IMR-90 (cell line): ENCODE data around the gene FBXO34. TPM values are rescaled to one million over a fixed set of nuclear protein-coding genes. Genes with fewer than 3 reads are reported as not detected.

Experiments
- ATAC-seq: fragments of 200-7000 bp; cut with Tn5 transposase; 2 replicates; pipeline ENCODE4 v1.9.1; 2020; ENCODE audit warnings: low read depth, mild to moderate bottlenecking, moderate library complexity
- BruUV-seq: library from RNA; stranded (reverse); fragments of 400-500 nt; replicated peaks from 2 replicates; lab custom pipeline; 2021; lab: Mats Ljungman, UMichigan
- CTCF ChIA-PET: fragments of 300-600 bp; formaldehyde crosslinking; extraction: SDS; loops from one replicate; lab custom pipeline; 2021; ENCODE audit warnings: antibody characterized with exemption; lab: Yijun Ruan, JAX
- POLR2A ChIA-PET: fragments of 300-600 bp; sonication (Branson Sonifier 250); formaldehyde crosslinking; loops from one replicate; lab custom pipeline; 2022; ENCODE audit warnings: antibody characterized with exemption; ENCODE audit not compliant: unreplicated experiment; lab: Charles Lee
- DNase-seq: peaks from one replicate; pipeline ENCODE4 v3.0.0; 2013
- H2AFZ ChIP-seq: replicated peaks from 2 replicates; pipeline ENCODE3; 2013; ENCODE audit warnings: low read length, mild to moderate bottlenecking; ENCODE audit not compliant: poor library complexity
- H2AK5ac ChIP-seq: 2 replicates; pipeline ENCODE4 v1.6.1; 2013; ENCODE audit warnings: low read depth, low read length, inconsistent platforms
- H2AK9ac ChIP-seq: replicated peaks from 2 replicates; pipeline ENCODE3; 2013; ENCODE audit warnings: mild to moderate bottlenecking, low read depth, low read length, moderate library complexity; ENCODE audit not compliant: poor library complexity
- H2BK120ac ChIP-seq: 2 replicates; pipeline ENCODE4 v1.6.1; 2013; ENCODE audit warnings: low read depth, low read length, inconsistent platforms
- H2BK15ac ChIP-seq: 3 replicates; pipeline ENCODE4 v1.6.1; 2013; ENCODE audit warnings: low read depth, low read length, inconsistent platforms
- H2BK20ac ChIP-seq: 2 replicates; pipeline ENCODE4 v1.6.1; 2013; ENCODE audit warnings: low read depth, mild to moderate bottlenecking, inconsistent platforms, low read length, moderate library complexity
- H2BK5ac ChIP-seq: 2 replicates; pipeline ENCODE4 v1.6.1; 2013; ENCODE audit warnings: mild to moderate bottlenecking, low read depth, low read length, inconsistent platforms; ENCODE audit not compliant: poor library complexity, severe bottlenecking
- H3K14ac ChIP-seq: replicated peaks from 2 replicates; pipeline ENCODE4 v1.6.1; 2013; ENCODE audit warnings: low read depth, low read length, inconsistent platforms
- H3K18ac ChIP-seq: 2 replicates; pipeline ENCODE4 v1.6.1; 2013; ENCODE audit warnings: low read depth, low read length, control low read depth
- H3K23ac ChIP-seq: 2 replicates; pipeline ENCODE4 v1.6.1; 2013; ENCODE audit warnings: low read depth, low read length, inconsistent platforms
- H3K27ac ChIP-seq: 2 replicates; pipeline ENCODE4 v1.5.1; 2013; ENCODE audit warnings: mild to moderate bottlenecking, control low read depth, low read length; ENCODE audit not compliant: insufficient read depth
- H3K27me3 ChIP-seq: 2 replicates; pipeline ENCODE4 v1.6.1; 2013; ENCODE audit warnings: low read length; ENCODE audit not compliant: control insufficient read depth, insufficient read depth
- H3K36me3 ChIP-seq: 2 replicates; pipeline ENCODE4 v1.6.1; 2013; ENCODE audit warnings: low read length, mixed read lengths; ENCODE audit not compliant: control insufficient read depth, insufficient read depth
- H3K4ac ChIP-seq: 2 replicates; pipeline ENCODE4 v1.6.1; 2013; ENCODE audit warnings: low read depth, low read length, inconsistent platforms
- H3K4me1 ChIP-seq: 2 replicates; pipeline ENCODE4 v1.6.1; 2013; ENCODE audit warnings: low read length, mixed read lengths; ENCODE audit not compliant: control insufficient read depth, insufficient read depth
- H3K4me2 ChIP-seq: 2 replicates; pipeline ENCODE4 v1.6.1; 2013; ENCODE audit warnings: low read depth, mild to moderate bottlenecking, control low read depth, low read length, moderate library complexity
- H3K4me3 ChIP-seq: 2 replicates; pipeline ENCODE4 v1.5.1; 2013; ENCODE audit warnings: low read depth, mild to moderate bottlenecking, control low read depth, low read length, moderate library complexity; ENCODE audit not compliant: insufficient read depth
- H3K56ac ChIP-seq: 2 replicates; pipeline ENCODE4 v1.6.1; 2013; ENCODE audit warnings: low read length, inconsistent platforms; ENCODE audit not compliant: insufficient read depth; ENCODE audit errors: extremely low read depth
- H3K79me1 ChIP-seq, 2 experiments: 2 replicates each; pipeline ENCODE4 v1.6.1; 2013; ENCODE audit warnings: low read length in 2 of 2, inconsistent platforms in 1 of 2, low read depth in 1 of 2
- H3K9ac ChIP-seq: 2 replicates; pipeline ENCODE4 v1.6.1; 2013; ENCODE audit warnings: low read depth, low read length, control low read depth
- H3K9me1 ChIP-seq: 2 replicates; pipeline ENCODE4 v1.6.1; 2013; ENCODE audit warnings: low read length, inconsistent platforms; ENCODE audit not compliant: insufficient read depth
- H3K9me3 ChIP-seq: 2 replicates; pipeline ENCODE4 v1.6.1; 2013; ENCODE audit warnings: low read length; ENCODE audit not compliant: control insufficient read depth, insufficient read depth
- H4K20me1 ChIP-seq: 2 replicates; pipeline ENCODE4 v1.6.1; 2013; ENCODE audit warnings: low read length, inconsistent platforms; ENCODE audit not compliant: insufficient read depth
- H4K5ac ChIP-seq: 2 replicates; pipeline ENCODE4 v1.6.1; 2013; ENCODE audit warnings: mild to moderate bottlenecking, low read depth, low read length, control low read depth
- H4K8ac ChIP-seq, 2 experiments: 2 replicates each; pipeline ENCODE4 v1.6.1; 2013; ENCODE audit warnings: low read depth in 2 of 2, low read length in 2 of 2, control low read depth in 1 of 2, inconsistent platforms in 1 of 2
- H4K91ac ChIP-seq: 2 replicates; pipeline ENCODE4 v1.6.1; 2013; ENCODE audit warnings: low read depth, low read length, inconsistent platforms; ENCODE audit not compliant: insufficient read depth
- BHLHE40 ChIP-seq: fragments of 150-350 bp; IDR thresholded peaks from 2 replicates; pipeline ENCODE4 v1.6.1; 2016; ENCODE audit warnings: mild to moderate bottlenecking, low read depth, low read length
- CEBPB ChIP-seq: IDR thresholded peaks from 2 replicates; pipeline ENCODE4 v1.6.1; 2012; ENCODE audit warnings: low read depth, low read length, improper control_type of control experiment
- CHD1 ChIP-seq: IDR thresholded peaks from 2 replicates; pipeline ENCODE4 v1.6.1; 2012; ENCODE audit warnings: low read depth, low read length, improper control_type of control experiment
- CTCF ChIP-seq: conservative IDR thresholded peaks from 2 replicates; pipeline ENCODE4 v1.5.1; 2012; ENCODE audit warnings: mild to moderate bottlenecking, low read depth, low read length, improper control_type of control experiment
- ELK1 ChIP-seq: fragments of 150-350 bp; IDR thresholded peaks from 2 replicates; pipeline ENCODE4 v1.6.1; 2016; ENCODE audit warnings: low read depth, mild to moderate bottlenecking, low read length, moderate library complexity, borderline replicate concordance
- FOS ChIP-seq: fragments of 150-350 bp; IDR thresholded peaks from 2 replicates; pipeline ENCODE4 v1.6.1; 2016; ENCODE audit warnings: low read depth, low read length
- MAFK ChIP-seq: IDR thresholded peaks from 2 replicates; pipeline ENCODE4 v1.6.1; 2012; ENCODE audit warnings: low read depth, low read length, improper control_type of control experiment
- MAZ ChIP-seq: IDR thresholded peaks from 2 replicates; pipeline ENCODE4 v1.6.1; 2012; ENCODE audit warnings: low read depth, mild to moderate bottlenecking, low read length, improper control_type of control experiment, moderate library complexity, borderline replicate concordance
- MXI1 ChIP-seq: IDR thresholded peaks from 2 replicates; pipeline ENCODE4 v1.6.1; 2012; ENCODE audit warnings: low read depth, mild to moderate bottlenecking, low read length, moderate library complexity, borderline replicate concordance
- NFE2L2 ChIP-seq: fragments of 150-350 bp; IDR thresholded peaks from 2 replicates; pipeline ENCODE4 v1.6.1; 2016; ENCODE audit warnings: low read depth, mild to moderate bottlenecking, low read length
- POLR2A ChIP-seq: IDR thresholded peaks from 2 replicates; pipeline ENCODE4 v1.6.1; 2012; ENCODE audit warnings: mild to moderate bottlenecking, low read depth, low read length
- RAD21 ChIP-seq: IDR thresholded peaks from 2 replicates; pipeline ENCODE4 v1.6.1; 2012; ENCODE audit warnings: low read length, improper control_type of control experiment
- RCOR1 ChIP-seq: IDR thresholded peaks from 2 replicates; pipeline ENCODE4 v1.6.1; 2012; ENCODE audit warnings: mild to moderate bottlenecking, low read length, improper control_type of control experiment; ENCODE audit not compliant: insufficient replicate concordance
- RFX5 ChIP-seq: IDR thresholded peaks from 2 replicates; pipeline ENCODE4 v1.8.0; 2012; ENCODE audit warnings: low read depth, mild to moderate bottlenecking, low read length, moderate library complexity
- SMC3 ChIP-seq: fragments of 150-350 bp; IDR thresholded peaks from 2 replicates; pipeline ENCODE4 v1.6.1; 2016; ENCODE audit warnings: low read depth, mild to moderate bottlenecking, antibody characterized with exemption, low read length, moderate library complexity
- USF2 ChIP-seq: fragments of 150-350 bp; IDR thresholded peaks from 2 replicates; pipeline ENCODE4 v1.6.1; 2017; ENCODE audit warnings: mild to moderate bottlenecking, antibody characterized with exemption, low read length, low read depth
- WGBS, 2 experiments: methylation state at CpG; one replicate each; pipeline versions ENCODE4 v1.1.5 to v1.1.7; 2013; ENCODE audit warnings: missing lambda C conversion rate in 2 of 2; ENCODE audit not compliant: insufficient read length in 1 of 2; ENCODE audit errors: extremely low coverage in 2 of 2; 5-methylcytosine and 5-hydroxymethylcytosine counted together
- dilution Hi-C: fragments of 300-500 bp; cut with HindIII; formaldehyde crosslinking; loops from one replicate; pipeline ENCODE4 v1.14.3; 2018; ENCODE audit warnings: low sequenced_read_pairs; ENCODE audit not compliant: unreplicated experiment
- in situ Hi-C: fragments of 300-500 bp; cut with MboI; formaldehyde crosslinking; loops from 3 replicates; pipeline ENCODE4 v1.14.3; 2019; ENCODE audit warnings: low sequenced_read_pairs, inconsistent platforms, mixed read lengths
- intact Hi-C: fragments of 100-400 bp; cut with micrococcal nuclease; formaldehyde crosslinking; loops from 2 replicates; pipeline ENCODE4 v1.10.0; 2022
- polyA plus RNA-seq, 3 experiments: library from polyadenylated mRNA; depleted of rRNA; stranded (reverse); fragments of >200 nt; gene quantifications; 2 replicates each; pipeline ENCODE4 v1.2.3, GENCODE V29; 2012; ENCODE audit warnings: low replicate concordance in 1 of 3
- total RNA-seq: library from RNA; depleted of rRNA; stranded (reverse); fragments of >200 nt; gene quantifications from 2 replicates; pipeline ENCODE4 v1.2.3, GENCODE V29; 2012

Gene FBXO34
- total and polyA plus RNA-seq, 2 of the 4 experiments (the other 2 are of a cell fraction) = 15.4 to 35.1 TPM

- Histone ChIP-seq H3K27me3 (no peaks in the 10 kb centered on the region), H2BK120ac (no peak overlapping the region), H4K5ac (no peak overlapping the region), H2BK20ac (no peak overlapping the region), H3K18ac (no peak overlapping the region), H3K4me2 (no peak overlapping the region), H3K4me1 (peaks cover 18% of the 10 kb centered on the region), H3K14ac (no peak overlapping the region), H4K91ac (no peak overlapping the region), H3K9ac (no peak overlapping the region), H2BK15ac (no peak overlapping the region), H3K9me1 (peaks cover 24% of the 10 kb centered on the region), H2BK5ac (no peak overlapping the region), H3K4ac (no peak overlapping the region), H4K8ac (no peak overlapping the region), H3K79me1 (peaks cover 48 to 64% of the 10 kb centered on the region in 2 experiments), H3K9me3 (no peaks in the 10 kb centered on the region), H3K27ac (no peak overlapping the region), H3K36me3 (no peaks in the 10 kb centered on the region), H4K20me1 (peaks cover 59% of the 10 kb centered on the region), H3K23ac (no peak overlapping the region), H2AK9ac (no peak overlapping the region), H2AFZ (no peak overlapping the region), H2AK5ac (no peak overlapping the region), H3K56ac (no peak overlapping the region), H3K4me3 (no peak overlapping the region)
- BruUV-seq = no TSS peak
- ChIA-PET CTCF (interaction anchor here (1.1 kb wide), 1 partner anchor 33 kb away, joined by 3 read pairs; no protein-coding TSS in a partner anchor), POLR2A (no interaction called here)
- intact Hi-C loops = no loop called here
- TF ChIP-seq MAZ (no peak), ELK1 (no peak), USF2 (no peak), RAD21 (no peak), CEBPB (no peak), CHD1 (no peak), MAFK (no peak), BHLHE40 (no peak), SMC3 (no peak), CTCF (no peak), RFX5 (no peak), MXI1 (no peak), NFE2L2 (no peak), POLR2A (no peak), RCOR1 (no peak), FOS (no peak)
- dilution Hi-C loops = no loop called here
- no peak for ATAC-seq
- no CpG with 5 or more reads among the region's 3 CpGs for WGBS, 2 experiments
- no peak for DNase-seq
- in situ Hi-C loops = no loop called here
Measured at GRCh38 chr14:55336691-55337090, 65.5 kb downstream of the FBXO34 start.
